Hindlimb muscle (tissue), 1 donor: ENCODE measurements around the gene ARHGAP40. TPM values are rescaled to one million over a fixed set of nuclear protein-coding genes. Genes with fewer than 3 reads are reported as not detected.
"Not testable (repeated sequence)": the region's sequence is repeated elsewhere in the genome, so short reads cannot be mapped to it uniquely, and the experiment has no call there.

ENCODE experiments used
- DNase-seq: peaks from one replicate; pipeline ENCODE4 v3.0.0-alpha.2; 2013
- polyA plus RNA-seq: library from polyadenylated mRNA; unstranded; fragments of 120-200 nt; gene quantifications from one replicate; pipeline ENCODE4 v1.2.1, GENCODE V29; 2013; ENCODE audit not compliant: insufficient read length

The ARHGAP40 gene
- polyA plus RNA-seq, 1 donor, result 0.09 TPM

- no peak for DNase-seq
These were observed 13.3 kb upstream of the ARHGAP40 start for GRCh38 chr20:38588303-38588702.

- no peak for DNase-seq
These were observed 12.3 kb upstream of the ARHGAP40 start for GRCh38 chr20:38589351-38589750.

DNA sequence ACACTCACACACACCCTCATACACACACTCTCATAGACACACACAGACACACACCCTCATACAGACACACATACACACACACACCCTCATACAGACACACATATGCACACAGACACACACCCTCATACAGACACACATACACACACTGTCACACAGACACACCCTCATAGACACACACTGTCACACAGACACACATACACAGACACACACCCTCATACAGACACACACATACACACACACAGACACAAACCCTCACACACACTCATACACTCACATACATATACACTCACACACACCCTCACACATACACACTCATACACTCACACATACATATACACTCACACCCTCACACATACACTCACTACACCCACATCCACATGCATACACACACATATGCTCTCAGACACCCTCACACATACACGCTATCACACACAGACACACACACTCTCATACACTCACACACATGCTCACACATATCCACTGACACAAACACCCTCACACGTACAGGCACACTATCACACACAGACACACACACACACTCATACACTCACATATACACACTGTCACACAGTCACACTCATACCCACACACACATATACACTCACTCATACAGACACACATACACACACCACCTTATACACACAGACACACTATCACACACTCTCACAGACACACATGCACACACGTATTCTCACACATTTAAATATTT, 11.5 kb upstream of the ARHGAP40 start:
- DNase-seq, result no peak

- no peak for DNase-seq
These were observed 10.7 kb upstream of the ARHGAP40 start for GRCh38 chr20:38590676-38591473.

DNA sequence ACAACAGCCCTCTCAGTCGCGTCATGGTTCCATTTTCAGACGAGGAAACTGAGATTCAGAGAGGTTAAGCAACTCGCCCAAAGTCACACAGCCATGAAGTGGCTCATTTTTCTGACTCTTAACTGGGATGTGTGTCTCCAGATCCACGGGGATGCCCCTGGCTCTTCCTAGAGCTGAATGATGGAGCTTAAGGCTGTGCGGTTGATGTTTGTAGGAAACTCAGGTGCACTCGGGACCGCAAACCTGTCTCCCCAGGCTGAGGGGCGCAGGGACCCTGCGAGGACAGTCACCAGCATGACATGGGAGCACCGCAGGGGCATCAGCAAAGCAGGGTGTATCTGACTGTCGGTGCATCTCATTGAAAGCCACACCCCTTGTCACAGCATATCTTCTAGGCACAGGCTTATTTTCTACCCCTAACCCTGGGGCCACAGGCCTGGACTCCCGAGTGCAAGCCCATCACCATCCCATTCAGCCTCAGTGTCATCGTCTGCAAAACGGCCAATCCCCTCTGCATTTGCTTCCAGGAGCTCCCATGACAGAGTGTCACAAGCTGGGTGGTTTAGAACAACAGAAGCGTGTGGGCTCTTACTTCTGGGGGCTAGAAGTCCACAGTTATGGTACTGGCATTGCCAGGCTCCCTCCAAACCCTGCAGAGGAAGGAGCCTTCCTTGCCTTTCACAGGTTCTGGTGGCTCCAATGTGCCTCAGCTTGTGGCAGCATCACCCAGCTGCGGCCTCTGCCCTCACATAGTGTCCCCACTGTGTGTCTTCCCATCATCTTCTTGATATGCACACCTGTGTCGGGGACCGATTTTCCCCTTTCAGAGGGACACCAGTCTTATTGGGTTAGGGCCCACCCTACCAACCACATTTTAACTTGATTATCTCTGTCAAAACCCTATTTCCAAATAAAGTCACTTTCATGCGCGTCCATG, 9.9 kb upstream of the ARHGAP40 start:
- DNase-seq, result no peak

GRCh38 chr20:38592411-38592790, 9.2 kb upstream of the ARHGAP40 start:
- DNase-seq, result not testable (repeated sequence)

DNA sequence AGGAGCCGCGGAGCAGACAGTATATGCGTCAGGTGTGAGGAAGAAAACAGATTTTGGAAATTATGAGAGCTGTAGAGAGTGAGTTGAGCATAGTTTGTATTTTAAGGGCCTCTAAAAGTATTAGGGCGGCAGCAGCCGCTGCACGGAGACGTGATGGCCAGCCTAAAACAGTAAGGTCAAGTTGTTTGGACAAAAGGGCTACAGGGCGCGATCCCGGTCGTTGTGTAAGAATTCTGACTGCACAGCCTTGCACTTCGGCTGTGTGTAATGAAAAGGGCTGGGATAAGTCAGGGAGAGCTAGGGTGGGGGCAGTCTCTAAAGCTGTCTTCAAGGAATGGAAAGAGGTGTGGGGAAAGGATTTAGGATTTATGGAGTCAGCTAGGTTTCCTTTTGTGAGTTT, 7.3 kb upstream of the ARHGAP40 start:
- DNase-seq, result not testable (repeated sequence)

- DNase-seq, result not testable (repeated sequence)
These were observed 5.7 kb upstream of the ARHGAP40 start for GRCh38 chr20:38595886-38596285.

DNA sequence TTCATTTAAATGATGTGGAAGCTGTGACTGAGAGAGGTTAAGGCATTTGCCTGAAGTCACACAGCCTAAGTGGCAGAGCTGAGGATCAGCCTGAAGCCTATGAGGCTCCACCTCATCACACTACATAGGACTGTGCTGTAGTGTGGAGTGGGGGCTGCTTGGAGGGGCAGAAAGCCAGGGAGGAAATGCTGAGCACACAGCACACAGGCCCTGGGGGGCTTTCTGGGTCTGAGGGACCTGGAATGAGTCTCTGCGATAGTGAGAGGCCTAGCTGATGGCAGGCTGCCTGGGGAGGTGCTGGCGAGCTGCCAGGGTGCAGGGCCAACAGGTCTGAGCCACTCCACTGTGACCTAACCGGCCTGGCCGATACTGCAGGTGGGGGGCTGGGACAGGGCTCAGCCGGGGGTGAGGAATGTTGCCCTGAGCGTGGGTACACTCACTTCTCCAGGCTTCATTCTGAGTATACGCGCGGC, 2.2 kb upstream of the ARHGAP40 start:
- no peak for DNase-seq

GRCh38 chr20:38600057-38600456, 1.6 kb upstream of the ARHGAP40 start:
- no peak for DNase-seq

DNA sequence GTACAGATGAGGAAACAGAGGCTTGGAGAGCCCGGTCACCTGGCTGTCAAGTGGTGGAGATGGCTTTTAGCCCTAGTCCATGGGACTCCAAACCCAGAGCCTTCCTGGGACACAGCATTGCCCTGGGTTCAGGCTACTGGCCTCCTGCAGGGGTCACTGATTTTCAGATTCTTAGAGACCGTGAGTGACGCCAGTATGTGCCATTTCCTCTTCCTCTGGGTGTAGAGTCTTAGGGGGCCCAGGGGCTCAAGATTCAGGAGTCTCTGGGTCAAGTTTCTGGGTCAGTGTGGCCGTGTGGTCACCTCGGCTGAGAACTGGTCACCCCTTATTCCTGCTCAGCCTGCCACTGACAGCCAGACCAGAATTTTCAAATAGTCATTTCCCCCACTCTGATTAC, 574 bp downstream of the ARHGAP40 start:
- DNase-seq, result no peak

DNA sequence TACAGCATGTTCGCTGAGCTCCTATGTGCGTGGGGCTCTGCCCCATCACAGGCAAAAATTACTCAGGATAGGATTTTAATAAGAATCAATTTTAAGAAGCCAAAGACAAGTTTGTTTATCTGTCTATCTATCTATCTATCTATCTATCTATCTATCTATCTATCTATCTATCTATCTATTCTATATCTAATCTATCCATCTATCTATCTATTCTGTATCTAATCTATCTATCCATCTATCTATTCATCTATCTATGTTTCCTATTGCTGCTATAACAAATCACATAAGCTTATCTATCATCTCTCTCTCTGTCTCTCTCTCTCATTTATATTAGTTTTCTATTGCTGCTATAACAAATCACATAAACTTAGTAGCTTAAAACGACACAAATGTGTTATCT, 1.7 kb downstream of the ARHGAP40 start:
- no peak for DNase-seq

- DNase-seq, result no peak
These were observed 3.3 kb downstream of the ARHGAP40 start for GRCh38 chr20:38604873-38605303.

- no peak for DNase-seq
These were observed 5.7 kb downstream of the ARHGAP40 start for GRCh38 chr20:38607351-38607750.

- no peak for DNase-seq
These were observed 6.6 kb downstream of the ARHGAP40 start for GRCh38 chr20:38608188-38608587.

DNA sequence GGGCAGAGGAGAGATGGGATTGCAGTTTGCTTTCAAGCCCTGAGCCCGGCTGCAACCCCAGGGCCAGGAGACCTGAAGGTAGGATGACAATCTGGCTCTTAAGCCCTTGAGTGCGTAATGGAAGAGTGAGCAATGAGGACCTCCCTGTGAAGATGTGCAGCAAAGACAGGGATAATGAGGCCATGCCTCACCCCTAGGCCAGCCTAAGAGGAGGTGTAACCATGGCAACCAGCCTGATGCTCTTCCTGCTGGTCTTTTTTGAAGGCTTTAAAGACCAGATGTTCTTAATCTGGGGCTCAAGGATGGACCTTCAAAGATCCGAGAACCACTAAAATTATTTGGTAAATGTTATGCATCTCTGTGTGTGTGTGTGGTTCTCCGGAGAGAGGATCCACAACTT, 8.2 kb downstream of the ARHGAP40 start:
- DNase-seq, result no peak

DNA sequence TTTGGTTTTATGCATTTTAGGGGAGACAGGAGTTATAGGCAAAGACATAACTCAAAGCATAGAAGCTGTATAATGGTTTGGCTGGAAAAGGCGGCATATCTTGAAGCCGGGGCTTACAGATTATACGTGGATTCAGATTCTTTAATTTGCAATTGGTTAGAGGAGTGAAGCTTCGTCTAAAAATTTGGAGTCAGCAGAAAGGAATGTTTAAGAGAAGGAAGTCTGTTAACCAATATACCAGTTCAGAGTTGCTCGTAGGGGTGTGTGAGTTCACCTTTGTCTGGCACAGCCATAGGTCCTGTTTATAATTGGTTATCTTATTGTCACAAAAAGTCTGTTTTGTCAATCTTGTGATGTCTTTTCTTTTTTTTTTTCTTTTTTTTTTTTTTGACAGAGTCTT, 8.9 kb downstream of the ARHGAP40 start:
- DNase-seq, result no peak

GRCh38 chr20:38612751-38613515, 11.3 kb downstream of the ARHGAP40 start:
- no peak for DNase-seq

DNA sequence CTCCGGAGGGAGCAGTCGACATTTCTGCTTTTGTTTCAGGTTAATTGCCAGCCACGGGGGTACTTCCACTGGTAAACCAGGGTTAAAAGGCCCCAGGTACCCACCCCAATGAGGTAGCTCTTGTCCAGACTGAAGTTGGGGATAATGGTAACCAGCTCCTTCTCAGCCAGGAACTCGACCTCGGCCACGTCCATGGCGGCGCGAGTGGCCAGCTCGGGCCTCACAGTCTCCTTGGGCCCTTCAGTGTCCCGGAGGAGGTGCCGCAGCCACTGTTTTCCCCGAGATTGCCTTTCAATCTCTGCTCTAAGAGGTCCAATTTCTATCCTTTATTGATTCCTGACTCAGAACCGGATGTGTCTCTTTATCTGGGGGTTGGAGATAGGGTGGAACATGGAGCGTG, 13.7 kb downstream of the ARHGAP40 start:
- DNase-seq, result no peak

GRCh38 chr20:38616457-38616856, 14.8 kb downstream of the ARHGAP40 start:
- no peak for DNase-seq

DNA sequence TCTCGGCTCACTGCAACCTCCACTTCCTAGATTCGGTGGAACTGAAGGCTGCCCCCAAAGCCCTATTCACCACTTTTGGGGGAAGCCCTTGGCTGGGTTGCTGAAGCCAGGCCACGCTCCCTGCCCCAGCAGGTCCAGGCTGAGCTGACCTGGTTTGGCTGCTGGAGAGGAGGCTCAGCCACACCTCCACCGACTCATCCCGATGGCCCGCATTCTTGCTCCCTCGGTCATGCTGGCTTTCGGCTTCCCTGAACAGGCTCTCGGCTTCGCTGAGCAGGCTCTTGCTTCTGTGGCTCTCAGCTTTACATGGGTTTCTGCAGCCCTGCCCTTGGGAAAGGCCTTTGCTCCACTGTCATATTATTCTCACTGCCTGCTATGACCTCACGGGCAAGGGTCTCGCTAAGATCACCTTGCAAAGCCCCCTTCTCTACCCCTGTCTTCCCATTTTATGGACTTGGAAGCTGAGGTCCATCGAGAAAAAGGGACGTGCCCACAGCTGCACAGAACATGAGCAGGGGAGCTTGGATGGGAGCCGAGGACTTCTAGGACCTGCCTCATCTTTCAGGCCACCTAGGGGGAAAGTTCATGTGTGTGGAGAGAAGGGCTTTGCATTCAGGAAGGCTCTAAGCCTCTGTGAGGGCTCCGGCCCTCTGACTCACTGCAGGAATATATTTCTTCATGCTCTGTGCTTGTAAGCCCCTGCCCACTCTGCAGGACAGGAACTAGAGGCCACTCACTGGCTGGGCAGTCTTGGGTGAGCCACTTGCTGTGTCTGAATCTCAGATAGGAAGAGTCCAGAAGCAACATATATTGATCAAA, 15.6 kb downstream of the ARHGAP40 start:
- no peak for DNase-seq
